HepG2 (cell line): ENCODE measurements around the gene C6orf15.

Experiments used
- BCL3 ChIP-seq: sonication (generic); formaldehyde crosslinking; IDR thresholded peaks from 2 replicates; pipeline ENCODE4 v1.5.1; 2020; ENCODE audit warnings: mild to moderate bottlenecking, missing genetic modification reagents, moderate library complexity
- GABPA ChIP-seq, 2 experiments: IDR thresholded peaks; 2 replicates each; pipeline ENCODE4 v1.6.1; 2011 to 2016; ENCODE audit warnings: low read depth in 2 of 2, low read length in 1 of 2, missing biosample characterization in 1 of 2, missing genetic modification characterization in 1 of 2

GRCh38 chr6:31103136-31103535 lies 9.2 kb downstream of the C6orf15 start:
- TF ChIP-seq GABPA (IDR thresholded peaks at IDR 0.05; ENCODE audit: low read depth, low read length) (no peak), GABPA (CRISPR knock-in tag; IDR thresholded peaks at IDR 0.05; ENCODE audit: low read depth) (no peak), BCL3 (CRISPR knock-in tag) (no peak)
